NCI-H187 (cell line): ENCODE results near the gene BAIAP2.

Source experiments
- DNase-seq, 2 experiments: peaks; one replicate each; lab custom pipeline; 2025; lab: John Stamatoyannopoulos, UW

The BAIAP2 gene

DNA sequence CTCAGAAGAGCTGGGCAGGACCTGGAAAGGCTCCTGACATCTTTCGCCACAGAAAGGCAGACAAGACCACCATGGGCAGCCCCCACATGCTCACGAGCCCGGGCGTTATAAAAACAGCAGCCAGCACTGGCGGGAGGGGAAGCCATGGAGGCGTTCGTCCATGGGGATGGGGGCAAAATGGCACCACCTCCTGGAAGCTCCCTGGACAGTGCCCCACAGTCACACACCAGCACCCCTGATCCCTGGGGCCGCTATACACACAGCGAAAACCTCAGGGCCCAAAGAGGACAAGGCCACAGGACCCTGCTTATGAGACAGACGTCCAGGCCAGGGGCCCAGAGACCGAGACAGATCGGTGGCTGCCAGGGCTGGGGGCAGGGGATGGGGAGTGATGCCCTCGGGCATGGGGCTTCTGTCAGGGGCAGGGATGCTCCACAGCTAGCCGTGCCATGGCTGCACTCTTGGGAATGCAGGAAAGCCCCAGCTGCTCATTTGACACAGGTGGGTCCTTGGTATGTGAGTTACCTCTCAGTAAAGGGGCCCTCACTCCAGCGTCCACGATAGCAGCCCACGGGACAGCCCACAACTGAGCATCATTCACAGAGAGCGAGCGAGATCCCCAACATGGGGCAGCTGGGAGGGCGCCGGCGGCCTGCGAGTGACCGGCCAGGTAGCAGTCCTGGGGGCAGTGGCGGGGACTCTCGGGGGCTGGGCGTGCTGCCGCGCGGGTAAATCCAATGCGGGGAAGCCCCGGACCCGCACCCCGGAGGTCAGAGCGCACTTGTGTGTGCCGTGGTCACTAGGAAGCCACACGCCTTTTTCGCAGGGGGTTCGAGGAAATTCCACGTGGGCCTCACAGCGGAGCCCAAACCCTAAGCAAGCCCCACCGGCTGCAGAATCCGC, 124.0 kb downstream of the BAIAP2 start:
- no peak for DNase-seq

- no peak for DNase-seq
These were observed 124.8 kb downstream of the BAIAP2 start for GRCh38 chr17:81159611-81160265.

- DNase-seq = no peak
These were observed 125.4 kb downstream of the BAIAP2 start for GRCh38 chr17:81160306-81160705.

DNA sequence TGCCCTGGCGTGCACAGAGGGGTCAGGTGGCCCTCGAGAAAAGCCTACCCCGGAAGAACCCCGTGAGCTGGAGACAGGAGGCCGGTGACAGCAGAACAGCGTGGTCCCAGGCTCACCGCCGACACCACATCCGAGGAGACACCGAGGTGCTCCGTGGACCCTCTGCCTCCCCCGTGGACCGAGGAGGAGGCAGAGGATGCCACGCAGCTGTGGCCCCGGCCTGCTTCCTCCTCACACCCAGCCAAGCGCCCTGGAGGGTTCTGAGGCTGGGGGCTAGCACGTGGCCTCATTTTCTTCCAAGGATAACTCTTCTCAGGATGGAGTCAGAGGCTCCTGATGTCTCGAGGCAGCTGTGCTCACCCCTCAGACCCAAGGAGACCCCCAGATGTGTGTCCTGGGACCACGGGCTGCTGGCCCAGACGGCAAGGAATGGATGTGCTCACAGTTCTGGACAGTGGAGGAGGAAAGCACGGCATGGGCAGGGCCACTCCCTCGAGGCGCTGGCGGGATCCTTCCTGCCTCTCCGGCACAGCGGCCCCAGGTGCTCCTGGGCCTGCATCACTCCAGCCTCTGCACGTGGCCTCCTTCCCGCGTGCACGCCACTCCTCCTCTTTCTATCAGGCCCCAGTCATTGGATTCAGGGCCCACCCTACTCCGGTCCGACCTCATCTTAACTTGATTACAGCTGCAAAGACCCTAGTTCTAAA, 125.9 kb downstream of the BAIAP2 start:
- DNase-seq = no peak

- DNase-seq = no peak
These were observed 126.6 kb downstream of the BAIAP2 start for GRCh38 chr17:81161536-81161935.

DNA sequence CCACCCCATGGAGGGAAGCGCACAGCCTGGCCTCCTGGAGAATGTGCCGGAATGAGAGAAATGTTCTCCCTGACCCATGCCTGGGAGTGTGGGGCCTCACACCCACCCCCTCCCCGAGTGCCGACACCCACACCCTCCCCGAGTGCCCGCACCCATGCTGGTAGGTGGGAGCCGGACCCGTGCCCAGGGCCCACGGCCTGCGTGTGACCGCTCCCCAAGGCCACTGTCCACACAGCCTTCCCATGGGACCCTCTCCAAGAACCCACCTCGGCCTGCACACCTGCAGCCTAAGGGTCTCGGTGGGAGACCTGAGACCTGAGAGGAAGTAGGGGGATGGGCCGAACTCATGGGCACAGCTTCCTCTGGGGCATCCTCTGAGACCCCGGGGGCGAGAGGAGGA, 127.0 kb downstream of the BAIAP2 start:
- DNase-seq = no peak

DNA sequence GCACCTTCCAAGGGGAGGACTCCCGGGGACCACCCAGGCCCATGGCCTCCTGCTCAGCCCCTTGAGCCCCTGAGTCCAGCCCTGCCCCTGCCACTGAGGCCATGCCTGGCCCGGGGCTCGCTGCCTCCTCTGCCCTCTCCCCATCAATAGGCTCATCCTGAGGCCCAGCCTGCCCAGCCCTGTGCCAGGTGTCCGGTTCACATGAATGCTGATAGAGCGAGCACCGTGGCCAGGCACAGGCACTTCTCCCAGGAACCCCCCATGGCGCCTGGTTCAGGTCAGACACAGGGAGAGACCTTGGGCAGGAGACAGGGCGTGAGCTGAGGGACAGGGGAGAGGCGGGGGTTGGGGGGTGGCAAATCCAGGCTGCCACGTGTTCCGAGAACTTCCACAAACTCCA, 127.5 kb downstream of the BAIAP2 start:
- DNase-seq = no peak

DNA sequence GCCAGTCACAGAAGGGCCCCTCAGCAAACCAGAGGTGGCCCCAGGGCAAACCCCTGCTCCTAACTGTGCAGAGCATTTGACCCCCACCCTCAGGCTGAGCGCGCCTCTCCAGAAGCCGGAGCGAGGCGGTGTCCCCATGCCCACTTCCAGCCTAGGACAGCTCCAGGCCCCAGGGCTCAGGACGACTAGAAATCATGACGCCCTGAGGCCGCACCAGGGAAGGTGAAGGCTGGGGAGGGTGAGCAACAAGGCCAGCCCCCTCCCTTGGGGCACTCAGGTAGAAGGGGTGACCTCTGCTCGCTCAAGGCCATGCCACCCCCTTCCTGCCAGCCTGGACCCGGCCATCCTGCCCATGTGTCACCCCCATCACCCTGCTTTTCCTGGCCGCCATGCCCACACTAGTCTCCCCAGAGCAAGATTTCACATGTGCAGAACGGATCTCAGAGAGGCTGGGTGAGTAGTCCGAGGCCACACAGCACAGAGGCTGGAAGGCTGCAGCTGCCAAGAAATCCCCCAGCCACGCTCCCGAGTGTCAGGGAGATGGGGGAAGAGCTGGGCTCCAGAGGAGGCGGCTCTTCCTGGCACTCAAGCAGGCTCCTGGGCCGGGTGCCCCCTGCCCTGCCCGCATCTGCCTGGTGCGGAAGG, 128.2 kb downstream of the BAIAP2 start:
- DNase-seq = no peak

DNA sequence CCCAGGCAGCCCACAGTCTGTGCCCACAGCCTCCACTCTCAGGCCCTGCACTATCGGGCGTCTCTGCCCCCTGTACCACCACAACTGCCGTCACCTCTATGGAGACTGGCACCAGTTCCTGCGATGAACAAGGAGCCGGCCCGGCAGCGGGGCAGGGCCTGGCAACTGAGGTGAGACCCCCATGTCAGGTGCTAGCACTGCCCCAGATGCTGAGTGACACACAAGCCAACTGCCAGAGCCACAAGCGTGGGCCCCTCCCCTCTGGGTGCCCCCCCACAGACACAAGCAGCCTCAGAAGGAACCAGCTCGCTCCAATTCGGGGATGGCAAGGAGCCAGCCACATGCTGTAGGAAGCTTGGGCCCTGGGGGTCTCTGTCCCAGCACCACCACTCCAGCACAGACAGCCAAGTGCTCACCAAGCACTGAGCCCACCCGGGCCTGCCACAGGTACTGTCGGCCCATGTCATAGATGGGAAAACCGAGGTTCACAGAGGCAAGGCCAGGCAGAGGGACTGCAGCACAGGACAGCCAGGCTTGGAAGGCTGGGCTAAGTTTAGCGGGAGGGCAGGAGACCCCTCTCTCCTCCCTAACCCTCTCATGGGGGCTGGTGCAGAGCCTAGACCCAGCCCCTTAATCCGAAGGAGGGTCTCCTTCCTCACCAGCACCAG, 128.9 kb downstream of the BAIAP2 start:
- DNase-seq = no peak

- no peak for DNase-seq
These were observed 129.7 kb downstream of the BAIAP2 start for GRCh38 chr17:81164371-81165245.

GRCh38 chr17:81165246-81166032, 130.5 kb downstream of the BAIAP2 start, which contains the start of gene PVALEF:
PVALEF (plus strand) TSS chr17:81165507; CDS start chr17:81181227, 15,720 bp downstream.
- DNase-seq = no peak

GRCh38 chr17:81166033-81166492, 131.1 kb downstream of the BAIAP2 start, which contains the start of gene AATK:
AATK (minus strand) TSS chr17:81166221; CDS start chr17:81165992, 229 bp downstream.
- DNase-seq = no peak
